Left renal pelvis (tissue), 4 donors: Measurements from ENCODE around the gene MUS81. TPM values are rescaled to one million over a fixed set of nuclear protein-coding genes. Genes with fewer than 3 reads are reported as not detected.
A peak's percentile ranks its signal among the peaks of the same experiment; 100 is the strongest.
"Not testable (repeated sequence)": the region's sequence is repeated elsewhere in the genome, so short reads cannot be mapped to it uniquely, and the experiment has no call there.

Experiments
- DNase-seq, 4 donors: peaks; one replicate each; pipeline ENCODE4 v3.0.0-alpha.2; 2013; ENCODE audit warnings: low read depth in 4 of 4, low spot score in 3 of 4
- polyA plus RNA-seq, 4 donors: library from polyadenylated mRNA; unstranded; fragments of 120-200 nt; gene quantifications; one replicate each; pipeline ENCODE4 v1.2.1, GENCODE V29; 2013; ENCODE audit not compliant: insufficient read length in 4 of 4

MUS81 gene
- polyA plus RNA-seq, 4 donors, result 40.5 to 64.2 (median 48.2) TPM

GRCh38 chr11:65888163-65888814 lies 28.1 kb downstream of the MUS81 start, which contains the start of gene FIBP:
FIBP (minus strand) TSS chr11:65888471; CDS start chr11:65888418, 53 bp downstream.
- peak; percentile 89 to 94 (median 92) for DNase-seq

DNA sequence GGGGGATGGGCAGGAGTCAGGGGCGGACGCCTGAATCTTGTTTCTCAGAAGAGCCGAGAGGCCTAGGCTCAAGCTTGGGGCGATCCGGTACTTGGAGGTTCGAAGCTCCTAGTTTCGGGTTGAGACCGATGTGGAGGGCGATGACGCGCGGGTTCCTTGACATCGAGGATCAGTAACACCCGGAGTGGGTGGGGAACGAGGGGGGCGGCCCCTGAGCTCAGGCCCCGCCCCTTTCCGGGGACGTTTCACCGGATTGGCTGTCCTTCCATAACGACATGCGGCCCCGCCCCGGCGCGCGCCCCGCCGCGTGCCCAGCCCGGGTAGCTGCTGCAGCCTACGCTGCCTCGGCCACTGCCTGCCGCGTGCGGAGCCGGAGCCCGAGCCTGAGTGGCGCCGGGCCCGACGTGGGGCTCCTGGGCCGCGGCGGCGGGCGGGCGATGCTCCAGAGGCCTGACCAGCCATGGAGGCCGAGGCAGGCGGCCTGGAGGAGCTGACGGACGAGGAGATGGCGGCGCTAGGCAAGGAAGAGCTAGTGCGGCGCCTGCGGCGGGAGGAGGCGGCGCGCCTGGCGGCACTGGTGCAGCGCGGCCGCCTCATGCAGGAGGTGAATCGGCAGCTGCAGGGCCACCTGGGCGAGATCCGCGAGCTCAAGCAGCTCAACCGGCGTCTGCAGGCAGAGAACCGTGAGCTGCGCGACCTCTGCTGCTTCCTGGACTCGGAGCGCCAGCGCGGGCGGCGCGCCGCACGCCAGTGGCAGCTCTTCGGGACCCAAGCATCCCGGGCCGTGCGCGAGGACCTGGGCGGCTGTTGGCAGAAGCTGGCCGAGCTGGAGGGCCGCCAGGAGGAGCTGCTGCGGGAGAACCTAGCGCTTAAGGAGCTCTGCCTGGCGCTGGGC lies 30.3 kb downstream of the MUS81 start, which contains the start of gene CCDC85B:
CCDC85B (plus strand) TSS at position 350 of the 895 bp plus-strand sequence; CDS start at position 461, 111 bp downstream.
- peak; percentile 85 to 92 (median 92) for DNase-seq

GRCh38 chr11:65891219-65892136 lies 31.2 kb downstream of the MUS81 start:
- DNase-seq, result no peak

- DNase-seq, result not testable (repeated sequence)
These were observed 31.9 kb downstream of the MUS81 start for GRCh38 chr11:65892137-65892540.

- DNase-seq, result no peak
These were observed 32.6 kb downstream of the MUS81 start for GRCh38 chr11:65892661-65893317.

GRCh38 chr11:65894034-65894591 lies 33.9 kb downstream of the MUS81 start:
- no peak for DNase-seq

- DNase-seq, result no peak
These were observed 35.3 kb downstream of the MUS81 start for GRCh38 chr11:65895482-65895981.

DNA sequence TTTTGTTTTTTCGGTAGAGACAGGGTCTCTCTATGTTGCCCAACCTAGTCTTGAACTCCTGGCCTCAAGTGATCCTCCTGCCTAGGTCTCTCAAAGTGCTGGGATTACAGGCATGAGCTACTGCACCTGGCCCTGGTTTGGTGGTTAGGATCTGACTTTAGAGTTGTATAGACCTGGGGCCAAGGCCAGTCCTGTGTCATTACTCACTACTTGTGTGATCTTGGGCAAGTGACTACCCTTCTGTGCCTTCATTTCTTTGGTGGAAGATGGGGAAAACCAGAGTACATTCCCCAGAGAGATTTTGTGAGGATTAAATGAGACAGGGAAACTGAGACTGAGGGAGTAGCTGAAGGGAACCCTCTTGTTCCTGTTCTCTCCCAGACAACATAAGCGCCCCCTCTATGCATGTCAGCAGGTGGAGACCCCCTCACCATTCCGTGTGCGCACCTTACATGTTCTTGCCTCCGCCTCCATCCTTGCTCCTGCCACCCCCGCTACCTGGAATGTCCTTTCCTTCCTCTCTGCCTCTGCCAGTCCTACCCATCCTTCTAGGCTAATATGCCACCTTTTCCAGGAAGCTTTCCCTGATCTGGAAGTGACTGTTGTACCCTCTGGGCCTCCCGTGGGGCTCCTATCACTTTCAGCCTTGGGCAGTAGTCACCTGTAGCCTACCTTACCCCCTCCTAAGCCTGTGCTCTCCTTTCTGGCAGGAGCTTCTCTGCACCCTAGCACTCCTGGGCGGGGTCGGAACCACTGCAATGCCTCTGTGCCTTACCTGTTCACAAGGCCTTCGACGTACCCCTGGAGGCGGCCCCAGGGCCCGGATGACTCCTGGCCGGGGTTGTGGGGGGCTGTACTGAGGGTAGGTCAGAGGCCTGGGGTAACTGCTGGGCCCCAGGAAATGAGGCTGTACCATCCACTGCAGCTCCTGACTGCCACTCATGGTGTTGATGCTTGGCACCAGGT lies 36.1 kb downstream of the MUS81 start:
- DNase-seq, result no peak

- DNase-seq, result no peak
These were observed 36.8 kb downstream of the MUS81 start for GRCh38 chr11:65897020-65897471.

DNA sequence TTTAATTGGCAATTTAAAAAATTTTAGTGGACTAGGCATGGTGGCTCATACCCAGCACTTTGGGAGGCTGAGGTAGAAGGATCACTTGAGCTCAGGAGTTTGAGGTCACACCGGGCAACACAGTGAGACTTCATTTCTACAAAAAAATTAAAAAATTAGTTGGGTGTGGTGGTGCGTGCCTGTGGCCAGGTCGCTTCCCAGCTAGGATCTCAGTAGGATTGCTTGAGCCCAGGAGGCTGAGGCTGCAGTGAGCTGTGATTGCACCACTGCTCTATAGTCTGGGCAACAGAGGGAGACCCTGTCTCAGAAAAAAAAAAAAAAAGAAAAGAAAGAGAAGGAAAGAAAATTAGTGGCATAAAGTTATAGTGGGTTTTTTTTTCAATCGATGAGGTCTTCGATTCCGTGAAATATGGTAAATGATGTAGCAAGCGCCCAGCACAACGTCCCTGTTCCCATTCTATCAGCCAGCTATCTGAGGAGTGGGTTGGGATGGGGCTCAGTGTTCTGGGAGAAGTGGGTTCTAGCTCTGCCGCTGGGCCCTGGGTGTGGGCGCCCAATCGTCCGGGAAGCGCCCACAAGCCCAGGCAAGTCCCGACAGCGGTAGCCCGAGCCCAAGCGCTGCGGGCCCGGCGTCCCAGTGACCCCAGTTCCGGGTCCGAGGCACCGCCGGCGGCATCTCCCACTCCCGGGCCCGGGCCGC lies 38.6 kb downstream of the MUS81 start:
- DNase-seq, result no peak

DNA sequence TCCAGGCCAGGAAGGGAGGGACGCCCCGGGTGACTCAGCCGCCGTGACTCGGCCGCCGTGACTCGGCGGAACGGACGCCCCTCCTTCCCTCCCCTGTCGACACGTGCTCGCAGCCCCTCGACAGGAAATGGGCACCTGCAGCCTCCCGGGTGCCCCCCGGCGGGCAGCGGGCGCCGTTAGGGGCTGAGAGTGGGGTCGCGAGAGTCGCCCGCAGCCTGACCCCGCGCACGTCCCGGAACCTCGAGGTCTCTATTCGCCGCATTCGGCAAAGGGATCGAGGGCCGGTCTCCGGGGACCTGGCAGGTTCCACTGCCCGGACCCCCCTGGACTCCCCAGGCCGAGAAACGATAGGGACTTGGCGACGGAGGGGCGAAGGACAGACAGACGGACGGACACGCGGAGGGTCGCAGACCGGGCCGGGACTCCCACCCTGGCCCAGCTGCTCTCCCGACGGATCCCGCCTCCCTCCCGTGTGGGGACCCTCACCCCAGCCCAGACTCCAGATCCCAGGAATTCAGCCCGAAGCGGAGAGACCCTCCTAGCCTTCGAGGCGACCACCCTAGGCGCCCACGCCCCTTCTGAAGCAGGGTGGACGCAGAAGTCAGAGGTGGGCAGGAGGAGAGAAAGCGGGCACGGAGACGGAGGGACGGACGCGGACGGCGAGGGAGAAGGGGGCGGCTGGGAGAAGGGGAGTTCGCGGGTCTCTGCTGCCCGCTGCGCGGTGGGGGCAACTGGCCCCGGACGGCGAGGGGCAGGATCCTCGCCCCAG lies 39.3 kb downstream of the MUS81 start:
- DNase-seq, result no peak

DNA sequence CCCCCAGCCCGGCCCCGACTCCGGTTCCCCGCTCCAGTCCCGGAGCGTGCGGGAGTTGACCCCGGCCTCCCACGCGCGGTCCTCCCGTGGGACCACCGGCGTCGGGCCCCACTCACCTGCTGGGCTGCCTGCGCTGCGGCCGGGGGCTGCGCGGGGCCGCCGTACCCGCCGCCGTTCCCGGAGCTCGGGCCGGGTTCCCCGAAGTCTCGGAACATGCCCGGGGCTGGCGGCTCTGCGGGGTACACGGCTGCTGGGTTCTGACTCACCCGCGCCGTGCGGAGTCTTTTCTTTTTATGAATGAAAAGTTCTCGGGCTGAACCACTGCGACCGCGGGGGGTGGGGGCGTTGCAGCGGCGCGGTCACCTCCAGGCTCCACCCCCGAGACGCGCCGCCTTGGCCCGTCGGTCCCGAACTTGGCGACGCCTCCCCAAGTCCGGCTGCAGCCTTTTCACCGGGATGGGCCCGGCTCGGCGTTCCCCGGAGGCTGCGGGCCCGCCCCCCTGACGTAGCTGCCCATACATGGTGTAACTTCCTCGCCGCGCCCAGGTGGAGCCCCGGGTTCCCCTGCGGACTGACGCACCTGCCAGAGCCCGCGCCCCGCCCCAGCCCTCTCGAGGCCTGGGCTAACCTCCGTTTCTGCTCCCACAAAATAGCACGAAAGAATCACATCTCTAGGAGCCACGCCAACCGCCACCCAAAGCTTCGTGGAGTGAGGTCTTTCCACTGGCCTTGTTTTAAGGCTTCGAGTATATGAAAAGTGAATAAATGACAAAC lies 40.1 kb downstream of the MUS81 start, which contains the start of gene FOSL1:
FOSL1 (minus strand) TSS at position 264 of the 774 bp plus-strand sequence; CDS start at position 215, 49 bp downstream.
- DNase-seq, result no peak

DNA sequence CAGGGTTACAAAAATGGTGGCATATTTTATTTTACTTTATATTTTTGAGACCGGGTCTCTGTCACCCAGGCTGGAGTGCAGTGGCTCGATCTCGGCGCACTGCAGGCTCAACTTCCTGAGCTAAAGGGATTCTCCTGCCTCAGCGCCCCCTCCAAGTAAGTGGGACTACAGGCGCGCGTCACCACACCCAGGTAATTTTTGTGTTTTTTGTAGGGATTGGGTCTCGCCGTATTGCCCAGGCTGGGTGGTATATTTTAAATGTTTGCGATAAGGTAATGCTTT lies 40.6 kb downstream of the MUS81 start:
- no peak for DNase-seq

DNA sequence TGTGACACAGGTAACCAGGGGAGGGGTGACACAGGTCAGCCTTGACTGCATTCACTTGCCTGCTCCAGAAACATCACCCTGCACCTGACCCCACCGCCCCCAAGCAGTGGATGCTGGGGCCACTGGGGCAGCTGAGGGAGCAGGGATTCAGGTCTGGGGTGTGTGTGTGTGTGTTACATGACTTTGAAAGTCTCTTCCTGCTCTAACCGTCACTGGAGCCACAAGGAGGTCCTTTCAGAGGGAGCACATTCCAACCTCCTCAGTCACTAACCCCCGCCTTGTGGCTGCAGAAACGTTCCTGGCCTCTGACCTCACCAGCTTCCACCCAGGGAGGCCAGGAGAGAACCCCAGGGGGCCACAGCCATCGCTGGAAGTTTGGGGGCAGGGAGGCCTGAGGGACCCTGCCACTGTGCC lies 42.8 kb downstream of the MUS81 start:
- no peak for DNase-seq

DNA sequence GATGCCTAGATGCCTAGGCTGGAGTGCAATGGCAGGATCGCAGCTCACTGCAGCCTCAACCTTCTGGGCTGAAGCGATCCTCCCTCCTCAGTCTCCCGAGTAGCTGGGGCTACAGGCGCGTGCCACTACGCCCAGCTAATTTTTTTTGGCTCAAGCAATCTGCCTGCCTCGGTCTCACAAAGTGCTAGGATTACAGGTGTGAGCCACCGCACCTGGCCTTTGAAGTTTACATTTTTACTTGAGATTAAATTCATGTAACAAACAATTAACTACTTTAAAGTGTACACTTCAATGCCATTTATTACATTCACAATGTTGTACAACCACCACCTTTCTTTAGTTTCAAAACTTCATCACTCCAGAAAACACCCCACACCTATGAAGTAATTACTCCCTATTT lies 43.5 kb downstream of the MUS81 start:
- no peak for DNase-seq

GRCh38 chr11:65906602-65907001 lies 46.4 kb downstream of the MUS81 start:
- DNase-seq, result no peak
